GM21786 (cell line): ENCODE data around the gene TRIM17.

ENCODE experiments used
- ATAC-seq: cut with Tn5 transposase; IDR thresholded peaks from one replicate; pipeline ENCODE4 v1.9.1; 2021; ENCODE audit not compliant: unreplicated experiment

The TRIM17 gene

GRCh38 chr1:228416217-228416933, at the start of gene TRIM17:
TSS of gene TRIM17 (minus strand) at chr1:228416861. CDS start at chr1:228415072, 1,789 bp downstream.
- ATAC-seq = no peak

- ATAC-seq = no peak
Measured at GRCh38 chr1:228465571-228466146, 49.0 kb upstream of the TRIM17 start.

GRCh38 chr1:228465141-228465540, 48.5 kb upstream of the TRIM17 start:
- no peak for ATAC-seq

GRCh38 chr1:228464487-228464983, 47.9 kb upstream of the TRIM17 start:
- peak; percentile 88 for ATAC-seq

GRCh38 chr1:228463559-228464455, 47.1 kb upstream of the TRIM17 start:
- ATAC-seq = peak; percentile 54

GRCh38 chr1:228463009-228463558, 46.4 kb upstream of the TRIM17 start:
- no peak for ATAC-seq

GRCh38 chr1:228462560-228462959, 45.9 kb upstream of the TRIM17 start:
- ATAC-seq = no peak

- ATAC-seq = no peak
Measured at GRCh38 chr1:228460821-228461220, 44.2 kb upstream of the TRIM17 start.

- ATAC-seq = peak; percentile 30
Measured at GRCh38 chr1:228459091-228459993, 42.7 kb upstream of the TRIM17 start.

GRCh38 chr1:228457396-228458176, 40.9 kb upstream of the TRIM17 start:
- ATAC-seq = peak; percentile 81

GRCh38 chr1:228457017-228457395, 40.3 kb upstream of the TRIM17 start:
- peak; percentile 3 for ATAC-seq

- ATAC-seq = no peak
Measured at GRCh38 chr1:228456252-228457016, 39.8 kb upstream of the TRIM17 start.

GRCh38 chr1:228455715-228456114, 39.1 kb upstream of the TRIM17 start:
- ATAC-seq = no peak

- no peak for ATAC-seq
Measured at GRCh38 chr1:228454238-228454637, 37.6 kb upstream of the TRIM17 start.

- ATAC-seq = no peak
Measured at GRCh38 chr1:228453614-228454013, 37.0 kb upstream of the TRIM17 start.

- ATAC-seq = no peak
Measured at GRCh38 chr1:228453022-228453560, 36.4 kb upstream of the TRIM17 start.

- no peak for ATAC-seq
Measured at GRCh38 chr1:228452194-228453021, 35.7 kb upstream of the TRIM17 start.

- no peak for ATAC-seq
Measured at GRCh38 chr1:228450200-228450599, 33.5 kb upstream of the TRIM17 start.
